Lower lobe of right lung (tissue), 2 donors: ENCODE results near the gene BUB1B. TPM values are rescaled to one million over a fixed set of nuclear protein-coding genes. Genes with fewer than 3 reads are reported as not detected.
"Not testable (repeated sequence)": the region's sequence is repeated elsewhere in the genome, so short reads cannot be mapped to it uniquely, and the experiment has no call there.

Experiments used
- ATAC-seq, 2 donors: fragments of 200-7000 bp; cut with Tn5 transposase; one replicate each; pipeline ENCODE4 v1.9.1; 2020 to 2022; ENCODE audit warnings: mild to moderate bottlenecking in 2 of 2, moderate library complexity in 2 of 2
- DNase-seq: peaks from one replicate; pipeline ENCODE4 v3.0.0-alpha.2; 2020
- H3K27ac ChIP-seq: fragments of 200-600 bp; one replicate; pipeline ENCODE4 v1.8.0; 2022
- H3K27me3 ChIP-seq: fragments of 200-600 bp; one replicate; pipeline ENCODE4 v1.8.0; 2022; ENCODE audit warnings: low read depth
- H3K36me3 ChIP-seq: fragments of 200-600 bp; one replicate; pipeline ENCODE4 v1.8.0; 2022; ENCODE audit warnings: mild to moderate bottlenecking
- H3K4me1 ChIP-seq: fragments of 200-600 bp; one replicate; pipeline ENCODE4 v1.8.0; 2022
- H3K4me3 ChIP-seq: fragments of 200-600 bp; one replicate; pipeline ENCODE4 v1.8.0; 2022; ENCODE audit warnings: mild to moderate bottlenecking
- H3K9me3 ChIP-seq: fragments of 200-600 bp; one replicate; pipeline ENCODE4 v1.8.0; 2022
- CTCF ChIP-seq: fragments of 200-600 bp; IDR thresholded peaks from one replicate; pipeline ENCODE4 v1.8.0; 2022; ENCODE audit warnings: antibody characterized with exemption, mild to moderate bottlenecking
- intact Hi-C: fragments of 100-400 bp; cut with DNase I; formaldehyde crosslinking; loops from one replicate; pipeline ENCODE4 v1.11.0; 2022
- total RNA-seq: library from RNA; stranded (reverse); fragmentation: NEBNext Ultra II Directional; extraction: Animal tissue kit (Norgen Biotek cat#: 25700); gene quantifications from one replicate; pipeline ENCODE4 v1.2.1, GENCODE V29; 2021
- donor health status: DM: no; HTN: yes; CAD: no; lungs with severe emphysema.

The BUB1B gene
- total RNA-seq, 1 donor from 2014 or later, result 1.4 TPM

- ATAC-seq, result no peak
- Histone ChIP-seq H3K4me1 (peaks cover 11% of the 10 kb centered on the region), H3K27me3 (no peaks in the 10 kb centered on the region), H3K36me3 (no peaks in the 10 kb centered on the region), H3K9me3 (no peaks in the 10 kb centered on the region), H3K27ac (no peak overlapping the region), H3K4me3 (no peak overlapping the region)
- TF ChIP-seq CTCF, result no peak
- intact Hi-C loops, result no loop called here
- no peak for DNase-seq
Observed at GRCh38 chr15:40163657-40164416, 3.0 kb downstream of the BUB1B start.

- H3K27ac ChIP-seq, intact Hi-C loops, DNase-seq, H3K27me3 ChIP-seq, H3K4me1 ChIP-seq, H3K36me3 ChIP-seq, H3K9me3 ChIP-seq, H3K4me3 ChIP-seq, ATAC-seq: not testable (repeated sequence)
Observed at GRCh38 chr15:40167374-40167773, 6.5 kb downstream of the BUB1B start.

GRCh38 chr15:40175160-40175559, 14.3 kb downstream of the BUB1B start:
- Histone ChIP-seq H3K4me3 (no peak overlapping the region), H3K27me3 (no peaks in the 10 kb centered on the region)
- intact Hi-C loops, result no loop called here

GRCh38 chr15:40182358-40183029, 21.6 kb downstream of the BUB1B start:
- H3K27ac ChIP-seq, result no peak overlapping the region
- no peaks in the 10 kb centered on the region for H3K27me3 ChIP-seq
- DNase-seq (no peak), ATAC-seq (no peak)
- no peaks in the 10 kb centered on the region for H3K4me1 ChIP-seq
- H3K9me3 ChIP-seq, result no peaks in the 10 kb centered on the region
- TF ChIP-seq CTCF, result no peak
- no peak overlapping the region for H3K4me3 ChIP-seq
- intact Hi-C loops, result no loop called here
- no peaks in the 10 kb centered on the region for H3K36me3 ChIP-seq

More at GRCh38 chr15:40175160-40175559, 14.3 kb downstream of the BUB1B start:
- no peak overlapping the region for H3K27ac ChIP-seq
- DNase-seq, result no peak
- no peaks in the 10 kb centered on the region for H3K9me3 ChIP-seq
- H3K36me3 ChIP-seq, result no peaks in the 10 kb centered on the region
- no peaks in the 10 kb centered on the region for H3K4me1 ChIP-seq
- no peak for TF ChIP-seq CTCF
- ATAC-seq, result no peak

- DNase-seq (no peak), ATAC-seq (no peak)
- Histone ChIP-seq H3K4me3 (no peak overlapping the region), H3K36me3 (no peaks in the 10 kb centered on the region), H3K27ac (no peak overlapping the region), H3K27me3 (no peaks in the 10 kb centered on the region), H3K9me3 (no peaks in the 10 kb centered on the region), H3K4me1 (no peaks in the 10 kb centered on the region)
- intact Hi-C loops, result no loop called here
- TF ChIP-seq CTCF, result no peak
Observed at GRCh38 chr15:40183636-40184463, 23.0 kb downstream of the BUB1B start.
